NCI-H1417 treated with DMSO at 0.1 percent for 48 hours (cell line): Measurements from ENCODE around the gene COMMD10.
"Not testable (repeated sequence)": the region's sequence is repeated elsewhere in the genome, so short reads cannot be mapped to it uniquely, and the experiment has no call there.

ENCODE experiments used
- DNase-seq: peaks from one replicate; lab custom pipeline; 2025; lab: John Stamatoyannopoulos, UW

Gene COMMD10

GRCh38 chr5:116084871-116085715 is at the start of gene COMMD10:
Gene COMMD10 (plus strand): TSS chr5:116085025.
- DNase-seq, result no peak

- no peak for DNase-seq
Measured at GRCh38 chr5:116035123-116035522, 49.7 kb upstream of the COMMD10 start.

- no peak for DNase-seq
Measured at GRCh38 chr5:116037236-116037822, 47.5 kb upstream of the COMMD10 start.

- no peak for DNase-seq
Measured at GRCh38 chr5:116038817-116039216, 46.0 kb upstream of the COMMD10 start.

- no peak for DNase-seq
Measured at GRCh38 chr5:116042375-116042774, 42.5 kb upstream of the COMMD10 start.

DNA sequence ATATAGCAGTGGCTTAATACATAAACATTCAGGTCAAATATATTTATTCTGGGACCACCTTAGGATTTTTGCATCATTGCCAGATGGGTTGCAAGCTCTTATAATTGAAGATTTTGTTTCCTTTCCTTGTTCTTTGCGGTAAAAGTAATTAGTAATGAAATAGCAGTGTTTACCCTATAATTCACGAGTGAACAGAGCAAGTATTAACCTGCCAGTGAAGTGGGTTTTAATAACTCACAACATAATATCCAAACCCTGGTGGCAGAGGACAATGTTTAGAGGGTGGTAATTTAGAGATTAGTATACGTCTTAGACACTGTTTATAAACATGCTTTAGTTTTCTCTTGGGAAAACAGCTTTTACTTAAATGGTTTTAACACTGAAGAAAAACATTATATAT is 40.8 kb upstream of the COMMD10 start:
- peak; percentile 8 for DNase-seq

DNA sequence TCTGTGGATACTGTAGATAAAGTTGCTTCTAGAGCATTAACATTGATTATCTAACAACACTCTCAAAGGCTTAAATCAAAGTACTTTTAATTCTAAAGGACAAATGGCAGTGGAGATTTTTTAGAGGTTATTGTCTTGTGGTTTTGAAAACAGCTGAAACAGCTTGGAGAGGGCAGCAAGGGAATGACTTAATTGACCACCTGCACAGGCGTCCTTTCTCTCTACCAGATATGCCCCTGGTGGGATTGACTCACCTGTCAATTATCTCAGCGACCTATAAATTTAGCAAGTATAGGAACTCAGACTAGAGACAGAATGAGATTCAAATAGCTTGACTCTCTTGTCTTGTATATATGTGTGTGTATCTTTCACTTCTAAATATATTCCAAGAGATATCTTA is 39.0 kb upstream of the COMMD10 start:
- DNase-seq, result no peak

- no peak for DNase-seq
Measured at GRCh38 chr5:116046261-116046660, 38.6 kb upstream of the COMMD10 start.

- no peak for DNase-seq
Measured at GRCh38 chr5:116046823-116047222, 38.0 kb upstream of the COMMD10 start.

GRCh38 chr5:116058346-116058936 is 26.4 kb upstream of the COMMD10 start:
- no peak for DNase-seq

- DNase-seq, result no peak
Measured at GRCh38 chr5:116062352-116062751, 22.5 kb upstream of the COMMD10 start.

DNA sequence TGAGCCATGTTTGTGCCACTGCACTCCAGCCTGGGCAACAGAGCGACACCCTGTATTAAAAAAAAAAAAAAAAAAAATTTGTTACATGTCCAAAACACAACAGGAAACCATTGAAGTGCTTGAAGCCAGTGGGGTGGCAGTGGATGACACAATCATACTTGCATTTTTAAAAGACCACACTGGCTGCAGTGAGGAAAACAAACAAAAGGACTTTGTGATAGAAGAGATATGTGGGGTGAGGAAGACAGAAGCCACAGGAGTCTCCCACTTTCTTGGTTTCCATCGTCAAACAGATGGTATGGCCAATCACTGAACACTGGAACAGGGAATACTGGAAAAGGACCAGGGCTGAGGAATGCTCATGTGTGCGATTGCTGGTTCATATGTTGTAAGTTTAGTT is 20.9 kb upstream of the COMMD10 start:
- DNase-seq, result no peak

DNA sequence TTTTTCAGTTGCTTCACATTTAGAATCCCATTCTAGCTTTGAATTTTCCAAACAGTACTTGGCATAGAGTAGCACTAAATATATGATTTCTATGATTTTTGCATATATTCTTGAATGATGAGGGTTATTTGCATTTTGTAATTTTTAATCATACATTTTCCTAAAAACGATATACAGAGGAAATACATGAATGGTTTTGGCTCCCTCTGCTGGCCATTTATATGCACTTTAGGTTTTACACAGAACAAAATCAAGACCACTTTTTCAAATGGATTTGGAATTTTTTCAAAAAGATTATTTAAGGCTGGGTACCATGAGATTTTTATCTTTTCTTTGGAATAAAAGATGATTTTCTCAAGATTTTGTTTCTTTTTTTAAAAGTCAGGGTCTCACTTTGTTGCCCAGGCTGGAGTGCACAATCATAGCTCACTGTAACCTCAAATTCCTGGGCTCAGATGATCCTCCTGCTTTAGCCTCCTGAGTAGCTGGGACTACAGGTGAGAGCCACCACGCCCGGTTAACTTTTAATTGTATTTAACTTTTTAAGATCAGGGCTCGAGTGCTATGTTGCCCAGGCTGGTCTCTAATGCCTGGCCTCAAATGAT is 16.7 kb upstream of the COMMD10 start:
- no peak for DNase-seq

GRCh38 chr5:116071211-116071610 is 13.6 kb upstream of the COMMD10 start:
- DNase-seq, result no peak

- DNase-seq, result no peak
Measured at GRCh38 chr5:116075191-116075831, 9.5 kb upstream of the COMMD10 start.

- DNase-seq, result no peak
Measured at GRCh38 chr5:116076496-116076895, 8.3 kb upstream of the COMMD10 start.

DNA sequence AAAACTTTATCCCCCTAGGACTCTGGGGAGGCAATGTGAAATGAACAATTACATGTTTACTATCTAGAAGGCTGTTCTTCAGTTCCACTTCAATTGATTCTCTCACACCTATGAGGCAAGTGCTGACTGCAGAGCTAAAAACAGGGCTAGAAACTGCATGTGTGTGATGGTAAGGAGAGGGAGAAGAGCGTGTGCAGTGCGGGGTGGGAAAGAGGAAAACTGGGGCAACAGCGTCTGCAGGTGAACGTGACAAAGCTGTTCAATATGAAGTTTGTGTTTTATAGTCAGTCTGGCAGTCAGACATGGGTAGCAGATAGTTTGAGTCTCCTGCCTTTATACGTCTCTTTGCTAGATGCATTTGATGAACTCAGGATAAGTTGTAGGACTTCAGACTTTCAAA is 6.6 kb upstream of the COMMD10 start:
- no peak for DNase-seq

- DNase-seq, result peak; percentile 4
Measured at GRCh38 chr5:116084287-116084691, 536 bp upstream of the COMMD10 start.

GRCh38 chr5:116086309-116086708 is 1.5 kb downstream of the COMMD10 start:
- not testable (repeated sequence) for DNase-seq

GRCh38 chr5:116088062-116088461 is 3.2 kb downstream of the COMMD10 start:
- no peak for DNase-seq

DNA sequence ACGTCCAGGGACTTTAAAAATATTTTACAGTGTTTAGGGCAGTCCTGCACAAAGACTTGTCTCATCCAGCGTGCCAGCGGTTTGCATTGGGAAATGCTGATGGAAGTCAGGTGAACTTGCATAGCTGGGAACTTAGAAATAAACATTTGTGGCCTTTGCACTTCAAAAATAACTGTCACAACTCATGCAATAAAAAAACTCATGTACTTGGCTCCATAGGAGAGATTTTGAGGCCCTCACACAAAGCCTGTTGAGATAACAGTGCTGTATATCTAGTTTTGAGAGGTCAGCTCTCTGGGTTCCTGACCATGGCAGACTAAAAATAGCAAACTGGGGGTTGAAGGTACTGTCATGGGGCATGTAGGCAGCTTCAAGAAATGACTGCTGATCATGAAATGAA is 5.5 kb downstream of the COMMD10 start:
- DNase-seq, result no peak

- DNase-seq, result no peak
Measured at GRCh38 chr5:116091416-116091815, 6.6 kb downstream of the COMMD10 start.
